ENCODE results near the gene ZNF827.

ZNF827 gene

DNA sequence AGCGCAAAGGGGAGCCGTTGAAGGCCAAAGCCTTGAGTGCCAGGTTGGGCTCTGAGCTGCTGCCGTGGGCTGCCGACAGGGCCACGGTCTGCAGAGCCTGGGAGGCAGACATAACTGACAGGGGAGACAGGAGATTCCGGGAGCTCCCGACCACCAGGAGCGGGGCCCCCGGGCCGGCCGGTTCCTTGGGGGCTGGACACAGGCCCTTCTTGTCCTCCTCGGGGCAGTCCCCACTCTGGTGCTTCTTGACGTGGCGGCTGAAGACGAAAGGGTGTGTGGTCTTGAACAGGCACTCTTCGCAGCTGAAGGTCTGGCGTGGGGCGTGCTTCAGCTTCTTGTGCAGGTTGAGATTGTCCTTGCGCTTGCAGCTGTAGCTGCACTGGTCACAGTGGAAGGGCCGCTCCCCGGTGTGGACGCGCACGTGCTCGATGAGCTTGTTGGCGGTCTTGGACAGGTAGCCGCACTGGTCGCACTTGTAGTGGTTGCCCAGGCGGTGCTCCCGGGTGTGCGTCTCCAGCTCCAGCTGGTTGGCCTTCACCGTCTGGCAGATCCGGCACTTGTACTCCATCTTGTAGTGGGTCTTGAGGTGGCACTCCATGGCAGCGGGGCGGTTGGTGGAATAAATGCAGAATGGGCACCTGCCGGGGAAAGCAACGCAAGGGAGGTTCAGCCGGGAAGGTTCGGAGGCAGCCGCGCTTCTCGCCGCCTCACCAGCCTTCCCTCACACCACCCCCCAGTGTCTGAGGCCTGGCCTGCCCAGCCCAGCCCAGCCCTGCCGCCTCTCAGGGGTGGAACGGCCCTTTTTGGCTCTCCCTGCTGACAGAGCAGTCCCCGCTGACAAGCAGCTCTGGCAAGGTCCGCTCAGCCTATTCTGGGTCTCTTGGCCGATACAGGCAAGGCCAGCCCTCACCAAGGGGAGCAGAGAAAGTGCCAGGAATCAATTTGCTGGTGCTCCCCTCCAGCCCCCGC is 177.4 kb downstream of the ZNF827 start:
- H3K36me3 ChIP-seq = no peaks in the 10 kb centered on the region
- H3K4me3 ChIP-seq (ENCODE audit: low read depth in 1 of 2, low read length in 1 of 2) = no peak overlapping the region
- H3K4me1 ChIP-seq (ENCODE audit: control insufficient read depth in 1 of 2, insufficient read depth in 1 of 2, low read depth in 1 of 2, low read length in 1 of 2) = peaks cover 0 to 8% of the 10 kb centered on the region in 2 experiments
- H3K9me3 ChIP-seq = no peaks in the 10 kb centered on the region
- H3K27me3 ChIP-seq = no peaks in the 10 kb centered on the region
- no peak overlapping the region for H3K27ac ChIP-seq
- TF ChIP-seq, protein P1, sequence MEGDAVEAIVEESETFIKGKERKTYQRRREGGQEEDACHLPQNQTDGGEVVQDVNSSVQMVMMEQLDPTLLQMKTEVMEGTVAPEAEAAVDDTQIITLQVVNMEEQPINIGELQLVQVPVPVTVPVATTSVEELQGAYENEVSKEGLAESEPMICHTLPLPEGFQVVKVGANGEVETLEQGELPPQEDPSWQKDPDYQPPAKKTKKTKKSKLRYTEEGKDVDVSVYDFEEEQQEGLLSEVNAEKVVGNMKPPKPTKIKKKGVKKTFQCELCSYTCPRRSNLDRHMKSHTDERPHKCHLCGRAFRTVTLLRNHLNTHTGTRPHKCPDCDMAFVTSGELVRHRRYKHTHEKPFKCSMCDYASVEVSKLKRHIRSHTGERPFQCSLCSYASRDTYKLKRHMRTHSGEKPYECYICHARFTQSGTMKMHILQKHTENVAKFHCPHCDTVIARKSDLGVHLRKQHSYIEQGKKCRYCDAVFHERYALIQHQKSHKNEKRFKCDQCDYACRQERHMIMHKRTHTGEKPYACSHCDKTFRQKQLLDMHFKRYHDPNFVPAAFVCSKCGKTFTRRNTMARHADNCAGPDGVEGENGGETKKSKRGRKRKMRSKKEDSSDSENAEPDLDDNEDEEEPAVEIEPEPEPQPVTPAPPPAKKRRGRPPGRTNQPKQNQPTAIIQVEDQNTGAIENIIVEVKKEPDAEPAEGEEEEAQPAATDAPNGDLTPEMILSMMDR (IDR thresholded peaks at IDR 0.05) = no peak

DNA sequence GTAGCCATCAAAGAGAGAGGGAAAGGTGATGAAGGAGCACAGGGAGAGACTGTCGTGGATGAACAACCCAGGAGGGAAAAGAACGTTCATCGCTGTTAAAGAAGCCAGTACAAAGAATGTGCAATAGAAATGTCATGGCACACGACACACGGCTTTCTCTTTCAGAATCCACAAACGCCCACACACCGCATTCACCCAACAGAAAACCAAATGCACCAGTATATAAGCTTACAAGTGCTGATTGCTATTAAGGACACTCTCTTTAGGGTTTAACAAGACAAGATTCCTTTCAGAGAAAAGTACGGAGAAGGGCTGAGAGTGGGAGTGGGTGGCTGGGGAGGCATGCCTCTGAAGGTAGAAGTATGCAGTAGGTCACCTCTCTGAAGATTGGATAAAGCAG is 178.4 kb downstream of the ZNF827 start:
- Histone ChIP-seq H3K27ac (no peak overlapping the region), H3K4me1 (ENCODE audit: control insufficient read depth in 1 of 2, insufficient read depth in 1 of 2, low read depth in 1 of 2, low read length in 1 of 2) (peaks cover 0 to 8% of the 10 kb centered on the region in 2 experiments), H3K4me3 (ENCODE audit: low read depth in 1 of 2, low read length in 1 of 2) (no peak overlapping the region), H3K9me3 (no peaks in the 10 kb centered on the region), H3K36me3 (no peaks in the 10 kb centered on the region), H3K27me3 (no peaks in the 10 kb centered on the region)
- TF ChIP-seq, protein P1 (IDR thresholded peaks at IDR 0.05) = no peak

DNA sequence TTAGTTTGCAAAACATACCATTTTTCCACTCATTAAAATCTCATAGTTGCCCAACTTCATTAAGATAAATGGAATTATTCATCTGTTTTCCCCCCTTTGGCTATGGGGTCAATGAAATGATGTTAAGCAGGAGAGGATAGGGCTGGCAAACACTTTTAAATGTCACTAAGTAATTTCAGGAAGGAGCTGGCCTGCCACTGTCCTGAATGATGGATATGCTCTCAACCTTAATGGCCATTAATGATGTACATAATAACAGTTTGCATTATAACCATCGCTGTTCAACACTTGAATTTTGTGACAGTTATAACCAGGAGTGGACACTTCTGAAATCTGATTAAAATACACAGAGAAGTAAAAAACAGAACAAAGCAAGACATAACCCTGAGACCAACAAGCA is 181.4 kb downstream of the ZNF827 start:
- Histone ChIP-seq H3K4me3 (ENCODE audit: low read depth in 1 of 2, low read length in 1 of 2) (no peak overlapping the region), H3K27me3 (no peaks in the 10 kb centered on the region), H3K4me1 (ENCODE audit: control insufficient read depth in 1 of 2, insufficient read depth in 1 of 2, low read depth in 1 of 2, low read length in 1 of 2) (no peaks in the 10 kb centered on the region), H3K27ac (no peak overlapping the region), H3K36me3 (no peaks in the 10 kb centered on the region), H3K9me3 (no peaks in the 10 kb centered on the region)
- TF ChIP-seq, protein P1 (IDR thresholded peaks at IDR 0.05) = no peak

DNA sequence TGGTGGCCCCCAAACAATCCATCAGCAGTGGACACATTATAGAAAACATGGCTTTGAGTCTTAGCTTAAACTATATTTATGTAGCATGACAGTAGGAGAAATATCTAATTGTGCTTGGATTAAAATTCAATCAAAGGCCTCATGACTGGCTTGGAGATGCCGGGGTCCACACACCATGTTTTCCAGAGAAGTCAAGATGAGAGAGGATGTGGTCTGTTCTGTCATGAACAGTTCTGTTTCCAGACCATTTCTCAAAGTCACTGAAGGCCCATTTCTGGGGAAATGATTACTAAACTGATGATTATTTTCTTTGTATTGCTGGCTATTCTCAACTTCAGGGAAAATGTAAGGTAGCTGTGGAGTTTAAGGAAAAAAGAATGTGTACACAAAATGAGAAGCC is 182.4 kb downstream of the ZNF827 start:
- Histone ChIP-seq H3K9me3 (no peaks in the 10 kb centered on the region), H3K27ac (no peak overlapping the region), H3K4me1 (ENCODE audit: control insufficient read depth in 1 of 2, insufficient read depth in 1 of 2, low read depth in 1 of 2, low read length in 1 of 2) (no peaks in the 10 kb centered on the region), H3K36me3 (no peaks in the 10 kb centered on the region), H3K4me3 (ENCODE audit: low read depth in 1 of 2, low read length in 1 of 2) (no peak overlapping the region), H3K27me3 (no peaks in the 10 kb centered on the region)
- TF ChIP-seq, protein P1 (IDR thresholded peaks at IDR 0.05) = no peak

DNA sequence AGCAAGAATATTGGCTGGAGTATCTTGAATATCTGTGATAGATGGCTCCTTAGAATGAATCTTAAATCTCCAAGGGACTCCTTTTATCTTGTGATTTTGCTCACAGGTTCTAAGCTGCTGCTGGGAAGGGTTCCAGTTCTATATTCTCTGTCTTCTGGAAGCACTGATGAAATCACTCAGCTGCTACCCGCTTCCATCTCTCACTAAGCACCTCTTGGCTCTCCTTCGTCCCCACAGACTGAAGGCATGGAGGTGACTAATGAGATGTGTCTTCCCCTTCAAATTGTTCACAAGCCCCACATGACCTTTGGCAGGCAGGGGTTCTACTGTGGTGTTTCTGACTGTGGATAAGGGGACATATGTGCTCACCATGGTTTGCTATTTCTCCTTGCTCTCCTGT is 182.8 kb downstream of the ZNF827 start:
- no peaks in the 10 kb centered on the region for H3K27me3 ChIP-seq
- H3K36me3 ChIP-seq = no peaks in the 10 kb centered on the region
- H3K9me3 ChIP-seq = no peaks in the 10 kb centered on the region
- H3K4me3 ChIP-seq (ENCODE audit: low read depth in 1 of 2, low read length in 1 of 2) = no peak overlapping the region
- H3K27ac ChIP-seq = no peak overlapping the region
- TF ChIP-seq, protein P1 (IDR thresholded peaks at IDR 0.05) = no peak
- H3K4me1 ChIP-seq (ENCODE audit: control insufficient read depth in 1 of 2, insufficient read depth in 1 of 2, low read depth in 1 of 2, low read length in 1 of 2) = no peaks in the 10 kb centered on the region
